TTC549 (cell line): Measurements from ENCODE around the gene RDM1.

Experiments
- FAIRE-seq: peaks from 2 replicates; lab custom pipeline; 2012; peaks lifted over from hg19 to GRCh38; lab: Jason Lieb, UNC

The RDM1 gene

GRCh38 chr17:35870906-35871819 is 59.4 kb downstream of the RDM1 start:
- no peak for FAIRE-seq

DNA sequence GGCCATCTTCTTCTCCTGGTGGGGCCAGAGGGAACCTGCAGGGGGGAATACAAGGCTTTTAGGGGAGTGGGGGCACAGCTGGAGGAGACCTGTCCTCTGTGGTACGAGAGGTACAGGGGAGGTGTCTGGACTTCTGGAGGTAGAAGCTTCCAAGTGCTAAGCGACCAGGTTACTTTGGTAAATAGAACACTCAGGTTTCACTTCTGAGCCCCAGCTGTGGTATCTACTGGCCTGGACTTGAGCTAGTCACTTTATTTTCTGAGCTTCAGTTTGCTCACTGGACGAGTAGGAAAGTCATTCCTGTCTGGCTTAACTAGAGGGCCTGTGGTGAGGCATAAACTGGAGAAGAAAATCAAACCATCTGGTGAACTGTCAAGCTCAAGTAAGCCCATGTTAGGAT is 61.8 kb downstream of the RDM1 start, which contains the start of gene HEATR9:
Gene HEATR9, minus strand, starts transcription at position 155 of the 400 bp plus-strand sequence. Its CDS starts 149 bp downstream, at position 6.
- FAIRE-seq: no peak
